HCT116 (cell line): Measurements from ENCODE around the gene TRIM24. TPM values are rescaled to one million over a fixed set of nuclear protein-coding genes. Genes with fewer than 3 reads are reported as not detected.

ENCODE experiments used
- ATAC-seq: fragments of 200-7000 bp; cut with Tn5 transposase; 2 replicates; pipeline ENCODE4 v1.9.1; 2020; ENCODE audit warnings: mild to moderate bottlenecking, moderate library complexity
- BruUV-seq: library from RNA; stranded (reverse); fragments of 400-500 nt; replicated peaks from 2 replicates; lab custom pipeline; 2021; lab: Mats Ljungman, UMichigan
- CTCF ChIA-PET: fragments of 300-600 bp; sonication (Branson Sonifier 250); formaldehyde crosslinking; loops from one replicate; lab custom pipeline; 2021; ENCODE audit warnings: antibody characterized with exemption; lab: Charles Lee
- POLR2A ChIA-PET: fragments of 300-600, 350-600 bp; sonication (Branson Sonifier 250); formaldehyde crosslinking; loops from one replicate; lab custom pipeline; 2021; ENCODE audit warnings: antibody characterized with exemption; lab: Charles Lee
- RAD21 ChIA-PET, 2 experiments: fragments of 300-600 bp; sonication (Branson Sonifier 250); formaldehyde crosslinking; loops; one replicate each; lab custom pipeline; 2023; ENCODE audit warnings: low total read pairs in 2 of 2; ENCODE audit not compliant: uncharacterized antibody in 2 of 2, unreplicated experiment in 2 of 2, low non-redundant PET in 1 of 2; lab: Charles Lee
- DNase-seq: peaks from one replicate; pipeline ENCODE4 v3.0.0-alpha.2; 2010; ENCODE audit warnings: low read depth, low spot score
- H2AFZ ChIP-seq: fragments of 200-600 bp; shearing (Covaris generic), sonication (generic); 2 replicates; pipeline ENCODE4 v1.6.1; 2017; ENCODE audit warnings: low read depth, mixed run types, mixed read lengths, antibody characterized with exemption, low read length; ENCODE audit not compliant: poor library complexity, severe bottlenecking
- H3K27ac ChIP-seq: 2 replicates; pipeline ENCODE4 v1.5.1; 2012; ENCODE audit warnings: low read depth, low read length
- H3K27me3 ChIP-seq: fragments of 200-600 bp; sonication (generic); 2 replicates; pipeline ENCODE4 v1.6.1; 2016; ENCODE audit warnings: mixed run types, low read length, mixed read lengths; ENCODE audit not compliant: insufficient read depth
- H3K36me3 ChIP-seq, 2 experiments: fragments of 200-500 bp in 1 of 2; fragments of 200-600 bp in 1 of 2; sonication (Bioruptor generic) in 1 of 2; sonication (generic) in 1 of 2; 2 replicates each; pipeline versions ENCODE4 v1.5.1 to v1.6.1; 2014 to 2016; ENCODE audit warnings: low read length in 2 of 2, inconsistent platforms in 1 of 2, mixed read lengths in 1 of 2, mixed run types in 1 of 2; ENCODE audit not compliant: insufficient read depth in 2 of 2, control insufficient read depth in 1 of 2
- H3K4me1 ChIP-seq, 2 experiments: fragments of 200-600 bp in 1 of 2; sonication (generic) in 1 of 2; 2 replicates each; pipeline versions ENCODE4 v1.5.1 to v1.6.1; 2012 to 2017; ENCODE audit warnings: low read length in 2 of 2, inconsistent platforms in 1 of 2, mild to moderate bottlenecking in 1 of 2, mixed read lengths in 1 of 2, mixed run types in 1 of 2, moderate library complexity in 1 of 2; ENCODE audit not compliant: insufficient read depth in 2 of 2, control insufficient read depth in 1 of 2
- H3K4me2 ChIP-seq: fragments of 200-600 bp; sonication (generic); 2 replicates; pipeline ENCODE4 v1.6.1; 2017; ENCODE audit warnings: mixed run types, low read length, mixed read lengths
- H3K4me3 ChIP-seq, 2 experiments: fragments of 200-600 bp in 1 of 2; sonication (generic) in 1 of 2; replicated peaks in 1 of 2; 2 replicates each; pipeline ENCODE4 v1.5.1; 2011 to 2016; ENCODE audit warnings: low read length in 2 of 2, control low read depth in 1 of 2, low read depth in 1 of 2, mild to moderate bottlenecking in 1 of 2, mixed read lengths in 1 of 2, mixed run types in 1 of 2
- H3K79me2 ChIP-seq: fragments of 200-600 bp; sonication (generic); 2 replicates; pipeline ENCODE4 v1.6.1; 2017; ENCODE audit warnings: mild to moderate bottlenecking, mixed run types, low read length, moderate library complexity, mixed read lengths; ENCODE audit not compliant: insufficient read depth
- H3K9ac ChIP-seq: fragments of 200-600 bp; sonication (generic); 2 replicates; pipeline ENCODE4 v1.6.1; 2016; ENCODE audit warnings: low read length, mixed read lengths
- H3K9me2 ChIP-seq: fragments of 200-600 bp; sonication (generic), shearing (Covaris generic); 2 replicates; pipeline ENCODE4 v1.6.1; 2017; ENCODE audit warnings: mixed run types, mild to moderate bottlenecking, moderate library complexity; ENCODE audit not compliant: insufficient read depth
- H3K9me3 ChIP-seq, 2 experiments: fragments of 200-500 bp in 1 of 2; fragments of 200-600 bp in 1 of 2; sonication (Bioruptor generic) in 1 of 2; sonication (generic) in 1 of 2; 2 replicates each; pipeline ENCODE4 v1.6.1; 2014 to 2017; ENCODE audit warnings: low read length in 2 of 2, mixed read lengths in 2 of 2, inconsistent platforms in 1 of 2, low read depth in 1 of 2, mild to moderate bottlenecking in 1 of 2, mixed run types in 1 of 2, moderate library complexity in 1 of 2; ENCODE audit not compliant: control insufficient read depth in 1 of 2, insufficient read depth in 1 of 2
- H4K20me1 ChIP-seq: fragments of 200-600 bp; sonication (generic), shearing (Covaris generic); 2 replicates; pipeline ENCODE4 v1.6.1; 2017; ENCODE audit warnings: mixed run types, mild to moderate bottlenecking, moderate library complexity; ENCODE audit not compliant: insufficient read depth
- CBX3 ChIP-seq: IDR thresholded peaks from 2 replicates; pipeline ENCODE4 v1.6.1; 2012; ENCODE audit warnings: low read depth
- EGR1 ChIP-seq: IDR thresholded peaks from 2 replicates; pipeline ENCODE4 v1.6.1; 2012; ENCODE audit warnings: low read depth
- ELF1 ChIP-seq: IDR thresholded peaks from 2 replicates; pipeline ENCODE4 v1.6.1; 2012; ENCODE audit warnings: low read depth, borderline replicate concordance
- EZH2 ChIP-seq: fragments of 200-600 bp; sonication (generic); IDR thresholded peaks from 2 replicates; pipeline ENCODE4 v1.6.1; 2017; ENCODE audit warnings: antibody characterized with exemption, mixed run types
- EZH2phosphoT487 ChIP-seq: fragments of 200-600 bp; IDR thresholded peaks from 2 replicates; pipeline ENCODE4 v1.6.1; 2018; ENCODE audit warnings: antibody characterized with exemption, borderline replicate concordance
- POLR2A ChIP-seq: IDR thresholded peaks from 2 replicates; pipeline ENCODE4 v1.7.0; 2011; ENCODE audit warnings: borderline replicate concordance; ENCODE audit not compliant: insufficient read depth, insufficient read length; ENCODE audit errors: extremely low read depth
- POLR2AphosphoS5 ChIP-seq: IDR thresholded peaks from 2 replicates; pipeline ENCODE4 v1.6.1; 2011; ENCODE audit warnings: mild to moderate bottlenecking, low read depth, low read length, moderate library complexity
- TCF7L2 ChIP-seq: IDR thresholded peaks from 2 replicates; pipeline ENCODE4 v1.7.0; 2011; ENCODE audit warnings: borderline replicate concordance, inconsistent platforms; ENCODE audit not compliant: insufficient read depth, insufficient read length; ENCODE audit errors: extremely low read depth
- intact Hi-C: fragments of 100-400 bp; cut with micrococcal nuclease; formaldehyde crosslinking; loops from 2 replicates; pipeline ENCODE4 v1.10.0; 2022
- total RNA-seq: library from RNA; stranded (reverse); gene quantifications from one replicate; pipeline ENCODE4 v1.2.1, GENCODE V29; 2021; ENCODE audit not compliant: unreplicated experiment
- TF ChIP-seq, protein P1 (sequence below): IDR thresholded peaks from 2 replicates; pipeline ENCODE4 v1.6.1; 2012
- TF ChIP-seq, protein P2 (sequence below): IDR thresholded peaks from 2 replicates; pipeline ENCODE4 v1.6.1; 2012; ENCODE audit warnings: low read depth

The TRIM24 gene
- total RNA-seq, 1 experiment from 2014 or later = 12.8 TPM

DNA sequence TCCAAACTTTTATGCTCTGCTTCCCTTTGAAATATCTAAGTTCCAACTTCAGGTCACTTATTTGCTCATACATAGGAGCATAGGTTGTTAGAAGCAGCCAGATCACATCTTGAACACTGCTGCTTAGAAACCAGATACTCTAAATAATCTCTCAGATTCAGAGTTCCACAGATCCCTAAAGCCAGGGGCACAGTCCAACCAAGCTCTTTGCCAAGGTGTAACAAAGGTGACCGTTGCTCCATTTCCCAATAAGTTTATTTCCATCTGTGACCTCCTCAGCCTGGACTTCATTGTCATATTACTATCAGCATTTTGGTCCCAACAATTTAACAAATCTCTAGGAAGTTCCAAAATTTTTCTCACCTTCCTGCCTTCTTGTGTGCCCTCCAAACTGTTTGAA lies 52.8 kb downstream of the TRIM24 start:
- ChIA-PET CTCF (no interaction called here), POLR2A (no interaction called here), RAD21 (no interaction called here)
- DNase-seq = no peak
- no peak overlapping the region for H3K27ac ChIP-seq
- H3K9me3 ChIP-seq = no peaks in the 10 kb centered on the region
- no peaks in the 10 kb centered on the region for H3K9me2 ChIP-seq
- no peak overlapping the region for H3K4me2 ChIP-seq
- BruUV-seq = no TSS peak
- no peaks in the 10 kb centered on the region for H3K4me1 ChIP-seq
- no peak overlapping the region for H3K9ac ChIP-seq
- intact Hi-C loops = no loop called here
- no peaks in the 10 kb centered on the region for H3K27me3 ChIP-seq
- ATAC-seq = no peak
- TF ChIP-seq, protein P1, sequence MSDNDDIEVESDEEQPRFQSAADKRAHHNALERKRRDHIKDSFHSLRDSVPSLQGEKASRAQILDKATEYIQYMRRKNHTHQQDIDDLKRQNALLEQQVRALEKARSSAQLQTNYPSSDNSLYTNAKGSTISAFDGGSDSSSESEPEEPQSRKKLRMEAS = no peak
- TF ChIP-seq, protein P2, sequence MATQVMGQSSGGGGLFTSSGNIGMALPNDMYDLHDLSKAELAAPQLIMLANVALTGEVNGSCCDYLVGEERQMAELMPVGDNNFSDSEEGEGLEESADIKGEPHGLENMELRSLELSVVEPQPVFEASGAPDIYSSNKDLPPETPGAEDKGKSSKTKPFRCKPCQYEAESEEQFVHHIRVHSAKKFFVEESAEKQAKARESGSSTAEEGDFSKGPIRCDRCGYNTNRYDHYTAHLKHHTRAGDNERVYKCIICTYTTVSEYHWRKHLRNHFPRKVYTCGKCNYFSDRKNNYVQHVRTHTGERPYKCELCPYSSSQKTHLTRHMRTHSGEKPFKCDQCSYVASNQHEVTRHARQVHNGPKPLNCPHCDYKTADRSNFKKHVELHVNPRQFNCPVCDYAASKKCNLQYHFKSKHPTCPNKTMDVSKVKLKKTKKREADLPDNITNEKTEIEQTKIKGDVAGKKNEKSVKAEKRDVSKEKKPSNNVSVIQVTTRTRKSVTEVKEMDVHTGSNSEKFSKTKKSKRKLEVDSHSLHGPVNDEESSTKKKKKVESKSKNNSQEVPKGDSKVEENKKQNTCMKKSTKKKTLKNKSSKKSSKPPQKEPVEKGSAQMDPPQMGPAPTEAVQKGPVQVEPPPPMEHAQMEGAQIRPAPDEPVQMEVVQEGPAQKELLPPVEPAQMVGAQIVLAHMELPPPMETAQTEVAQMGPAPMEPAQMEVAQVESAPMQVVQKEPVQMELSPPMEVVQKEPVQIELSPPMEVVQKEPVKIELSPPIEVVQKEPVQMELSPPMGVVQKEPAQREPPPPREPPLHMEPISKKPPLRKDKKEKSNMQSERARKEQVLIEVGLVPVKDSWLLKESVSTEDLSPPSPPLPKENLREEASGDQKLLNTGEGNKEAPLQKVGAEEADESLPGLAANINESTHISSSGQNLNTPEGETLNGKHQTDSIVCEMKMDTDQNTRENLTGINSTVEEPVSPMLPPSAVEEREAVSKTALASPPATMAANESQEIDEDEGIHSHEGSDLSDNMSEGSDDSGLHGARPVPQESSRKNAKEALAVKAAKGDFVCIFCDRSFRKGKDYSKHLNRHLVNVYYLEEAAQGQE = no peak
- no peak for TF ChIP-seq EZH2phosphoT487
- TF ChIP-seq EGR1 = no peak
- no peaks in the 10 kb centered on the region; a peak in 1 of 4 replicates for H3K36me3 ChIP-seq
- no peaks in the 10 kb centered on the region for H3K79me2 ChIP-seq
- H2AFZ ChIP-seq = no peak overlapping the region
- no peak overlapping the region for H3K4me3 ChIP-seq
- no peaks in the 10 kb centered on the region for H4K20me1 ChIP-seq

- Histone ChIP-seq H4K20me1 (no peaks in the 10 kb centered on the region), H3K9me3 (no peaks in the 10 kb centered on the region), H3K9ac (no peak overlapping the region), H3K4me1 (no peaks in the 10 kb centered on the region), H3K4me3 (no peak overlapping the region), H3K27ac (no peak overlapping the region), H3K4me2 (no peak overlapping the region), H3K79me2 (no peaks in the 10 kb centered on the region), H2AFZ (no peak overlapping the region), H3K27me3 (no peaks in the 10 kb centered on the region), H3K36me3 (no peaks in the 10 kb centered on the region; a peak in 1 of 4 replicates), H3K9me2 (no peaks in the 10 kb centered on the region)
- CTCF ChIA-PET = no interaction called here
- RAD21 ChIA-PET = no interaction called here
- DNase-seq (no peak), ATAC-seq (no peak)
- TF ChIP-seq POLR2AphosphoS5 (no peak), CBX3 (no peak), EZH2 (no peak), EZH2phosphoT487 (no peak), ELF1 (no peak), TCF7L2 (no peak), POLR2A (no peak)
- TF ChIP-seq, protein P1 = no peak
- intact Hi-C loops = no loop called here
- BruUV-seq = no TSS peak
- POLR2A ChIA-PET = no interaction called here
These were observed 53.3 kb downstream of the TRIM24 start for GRCh38 chr7:138513344-138513871.
